ENCODE results near the gene HNRNPA3. TPM values are rescaled to one million over a fixed set of nuclear protein-coding genes. Genes with fewer than 3 reads are reported as not detected.

The HNRNPA3 gene
- total and polyA plus RNA-seq, 2 of the 13 experiments (the other 11 are each of a cell fraction or from before 2014, with no cell fraction given) = 73.3 to 97.7 TPM

DNA sequence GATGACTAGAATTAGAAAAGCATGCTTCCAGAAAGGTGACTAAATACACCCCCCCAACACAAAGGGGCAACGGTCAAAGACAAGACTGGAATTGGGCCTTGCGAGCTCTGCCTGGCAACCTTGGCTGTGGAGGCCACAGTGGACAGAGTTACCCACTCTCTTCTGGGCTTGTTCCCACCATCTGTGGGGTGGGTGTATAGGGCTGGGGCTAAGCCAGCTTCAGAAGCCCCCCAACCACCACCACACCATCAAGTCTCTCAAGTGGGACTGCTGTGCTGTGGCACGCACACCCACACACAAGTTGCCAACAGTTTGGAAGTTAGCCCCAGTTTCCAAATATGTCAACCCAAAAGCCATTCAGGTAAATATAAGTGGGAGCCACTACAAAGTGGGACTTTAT is 44.1 kb downstream of the HNRNPA3 start (continued):
- TF ChIP-seq GATAD2A (CRISPR knock-in tag; IDR thresholded peaks at IDR 0.05) (no peak; the same call in 1 of the 2 replicates), KDM6A (CRISPR knock-in tag; IDR thresholded peaks at IDR 0.05; ENCODE audit: low read depth) (no peak), POLR2G (IDR thresholded peaks at IDR 0.05; ENCODE audit: low read depth, low read length) (no peak), MATR3 (CRISPR knock-in tag; IDR thresholded peaks at IDR 0.05) (no peak)
- TF ChIP-seq, protein P1, sequence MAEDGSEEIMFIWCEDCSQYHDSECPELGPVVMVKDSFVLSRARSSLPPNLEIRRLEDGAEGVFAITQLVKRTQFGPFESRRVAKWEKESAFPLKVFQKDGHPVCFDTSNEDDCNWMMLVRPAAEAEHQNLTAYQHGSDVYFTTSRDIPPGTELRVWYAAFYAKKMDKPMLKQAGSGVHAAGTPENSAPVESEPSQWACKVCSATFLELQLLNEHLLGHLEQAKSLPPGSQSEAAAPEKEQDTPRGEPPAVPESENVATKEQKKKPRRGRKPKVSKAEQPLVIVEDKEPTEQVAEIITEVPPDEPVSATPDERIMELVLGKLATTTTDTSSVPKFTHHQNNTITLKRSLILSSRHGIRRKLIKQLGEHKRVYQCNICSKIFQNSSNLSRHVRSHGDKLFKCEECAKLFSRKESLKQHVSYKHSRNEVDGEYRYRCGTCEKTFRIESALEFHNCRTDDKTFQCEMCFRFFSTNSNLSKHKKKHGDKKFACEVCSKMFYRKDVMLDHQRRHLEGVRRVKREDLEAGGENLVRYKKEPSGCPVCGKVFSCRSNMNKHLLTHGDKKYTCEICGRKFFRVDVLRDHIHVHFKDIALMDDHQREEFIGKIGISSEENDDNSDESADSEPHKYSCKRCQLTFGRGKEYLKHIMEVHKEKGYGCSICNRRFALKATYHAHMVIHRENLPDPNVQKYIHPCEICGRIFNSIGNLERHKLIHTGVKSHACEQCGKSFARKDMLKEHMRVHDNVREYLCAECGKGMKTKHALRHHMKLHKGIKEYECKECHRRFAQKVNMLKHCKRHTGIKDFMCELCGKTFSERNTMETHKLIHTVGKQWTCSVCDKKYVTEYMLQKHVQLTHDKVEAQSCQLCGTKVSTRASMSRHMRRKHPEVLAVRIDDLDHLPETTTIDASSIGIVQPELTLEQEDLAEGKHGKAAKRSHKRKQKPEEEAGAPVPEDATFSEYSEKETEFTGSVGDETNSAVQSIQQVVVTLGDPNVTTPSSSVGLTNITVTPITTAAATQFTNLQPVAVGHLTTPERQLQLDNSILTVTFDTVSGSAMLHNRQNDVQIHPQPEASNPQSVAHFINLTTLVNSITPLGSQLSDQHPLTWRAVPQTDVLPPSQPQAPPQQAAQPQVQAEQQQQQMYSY (CRISPR knock-in tag; IDR thresholded peaks at IDR 0.05) = no peak
- TF ChIP-seq, protein P2, sequence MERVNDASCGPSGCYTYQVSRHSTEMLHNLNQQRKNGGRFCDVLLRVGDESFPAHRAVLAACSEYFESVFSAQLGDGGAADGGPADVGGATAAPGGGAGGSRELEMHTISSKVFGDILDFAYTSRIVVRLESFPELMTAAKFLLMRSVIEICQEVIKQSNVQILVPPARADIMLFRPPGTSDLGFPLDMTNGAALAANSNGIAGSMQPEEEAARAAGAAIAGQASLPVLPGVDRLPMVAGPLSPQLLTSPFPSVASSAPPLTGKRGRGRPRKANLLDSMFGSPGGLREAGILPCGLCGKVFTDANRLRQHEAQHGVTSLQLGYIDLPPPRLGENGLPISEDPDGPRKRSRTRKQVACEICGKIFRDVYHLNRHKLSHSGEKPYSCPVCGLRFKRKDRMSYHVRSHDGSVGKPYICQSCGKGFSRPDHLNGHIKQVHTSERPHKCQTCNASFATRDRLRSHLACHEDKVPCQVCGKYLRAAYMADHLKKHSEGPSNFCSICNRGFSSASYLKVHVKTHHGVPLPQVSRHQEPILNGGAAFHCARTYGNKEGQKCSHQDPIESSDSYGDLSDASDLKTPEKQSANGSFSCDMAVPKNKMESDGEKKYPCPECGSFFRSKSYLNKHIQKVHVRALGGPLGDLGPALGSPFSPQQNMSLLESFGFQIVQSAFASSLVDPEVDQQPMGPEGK (CRISPR knock-in tag; IDR thresholded peaks at IDR 0.05) = peak; percentile 52
- TF ChIP-seq, protein P3, sequence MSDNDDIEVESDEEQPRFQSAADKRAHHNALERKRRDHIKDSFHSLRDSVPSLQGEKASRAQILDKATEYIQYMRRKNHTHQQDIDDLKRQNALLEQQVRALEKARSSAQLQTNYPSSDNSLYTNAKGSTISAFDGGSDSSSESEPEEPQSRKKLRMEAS (IDR thresholded peaks at IDR 0.05) = no peak
- TF ChIP-seq, protein P4, sequence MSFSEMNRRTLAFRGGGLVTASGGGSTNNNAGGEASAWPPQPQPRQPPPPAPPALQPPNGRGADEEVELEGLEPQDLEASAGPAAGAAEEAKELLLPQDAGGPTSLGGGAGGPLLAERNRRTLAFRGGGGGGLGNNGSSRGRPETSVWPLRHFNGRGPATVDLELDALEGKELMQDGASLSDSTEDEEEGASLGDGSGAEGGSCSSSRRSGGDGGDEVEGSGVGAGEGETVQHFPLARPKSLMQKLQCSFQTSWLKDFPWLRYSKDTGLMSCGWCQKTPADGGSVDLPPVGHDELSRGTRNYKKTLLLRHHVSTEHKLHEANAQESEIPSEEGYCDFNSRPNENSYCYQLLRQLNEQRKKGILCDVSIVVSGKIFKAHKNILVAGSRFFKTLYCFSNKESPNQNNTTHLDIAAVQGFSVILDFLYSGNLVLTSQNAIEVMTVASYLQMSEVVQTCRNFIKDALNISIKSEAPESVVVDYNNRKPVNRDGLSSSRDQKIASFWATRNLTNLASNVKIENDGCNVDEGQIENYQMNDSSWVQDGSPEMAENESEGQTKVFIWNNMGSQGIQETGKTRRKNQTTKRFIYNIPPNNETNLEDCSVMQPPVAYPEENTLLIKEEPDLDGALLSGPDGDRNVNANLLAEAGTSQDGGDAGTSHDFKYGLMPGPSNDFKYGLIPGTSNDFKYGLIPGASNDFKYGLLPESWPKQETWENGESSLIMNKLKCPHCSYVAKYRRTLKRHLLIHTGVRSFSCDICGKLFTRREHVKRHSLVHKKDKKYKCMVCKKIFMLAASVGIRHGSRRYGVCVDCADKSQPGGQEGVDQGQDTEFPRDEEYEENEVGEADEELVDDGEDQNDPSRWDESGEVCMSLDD (CRISPR knock-in tag; IDR thresholded peaks at IDR 0.05; ENCODE audit: borderline replicate concordance) = no peak
- TF ChIP-seq, protein P5, sequence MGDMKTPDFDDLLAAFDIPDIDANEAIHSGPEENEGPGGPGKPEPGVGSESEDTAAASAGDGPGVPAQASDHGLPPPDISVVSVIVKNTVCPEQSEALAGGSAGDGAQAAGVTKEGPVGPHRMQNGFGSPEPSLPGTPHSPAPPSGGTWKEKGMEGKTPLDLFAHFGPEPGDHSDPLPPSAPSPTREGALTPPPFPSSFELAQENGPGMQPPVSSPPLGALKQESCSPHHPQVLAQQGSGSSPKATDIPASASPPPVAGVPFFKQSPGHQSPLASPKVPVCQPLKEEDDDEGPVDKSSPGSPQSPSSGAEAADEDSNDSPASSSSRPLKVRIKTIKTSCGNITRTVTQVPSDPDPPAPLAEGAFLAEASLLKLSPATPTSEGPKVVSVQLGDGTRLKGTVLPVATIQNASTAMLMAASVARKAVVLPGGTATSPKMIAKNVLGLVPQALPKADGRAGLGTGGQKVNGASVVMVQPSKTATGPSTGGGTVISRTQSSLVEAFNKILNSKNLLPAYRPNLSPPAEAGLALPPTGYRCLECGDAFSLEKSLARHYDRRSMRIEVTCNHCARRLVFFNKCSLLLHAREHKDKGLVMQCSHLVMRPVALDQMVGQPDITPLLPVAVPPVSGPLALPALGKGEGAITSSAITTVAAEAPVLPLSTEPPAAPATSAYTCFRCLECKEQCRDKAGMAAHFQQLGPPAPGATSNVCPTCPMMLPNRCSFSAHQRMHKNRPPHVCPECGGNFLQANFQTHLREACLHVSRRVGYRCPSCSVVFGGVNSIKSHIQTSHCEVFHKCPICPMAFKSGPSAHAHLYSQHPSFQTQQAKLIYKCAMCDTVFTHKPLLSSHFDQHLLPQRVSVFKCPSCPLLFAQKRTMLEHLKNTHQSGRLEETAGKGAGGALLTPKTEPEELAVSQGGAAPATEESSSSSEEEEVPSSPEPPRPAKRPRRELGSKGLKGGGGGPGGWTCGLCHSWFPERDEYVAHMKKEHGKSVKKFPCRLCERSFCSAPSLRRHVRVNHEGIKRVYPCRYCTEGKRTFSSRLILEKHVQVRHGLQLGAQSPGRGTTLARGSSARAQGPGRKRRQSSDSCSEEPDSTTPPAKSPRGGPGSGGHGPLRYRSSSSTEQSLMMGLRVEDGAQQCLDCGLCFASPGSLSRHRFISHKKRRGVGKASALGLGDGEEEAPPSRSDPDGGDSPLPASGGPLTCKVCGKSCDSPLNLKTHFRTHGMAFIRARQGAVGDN (CRISPR knock-in tag; IDR thresholded peaks at IDR 0.05) = peak; percentile 28
- TF ChIP-seq, protein P6, sequence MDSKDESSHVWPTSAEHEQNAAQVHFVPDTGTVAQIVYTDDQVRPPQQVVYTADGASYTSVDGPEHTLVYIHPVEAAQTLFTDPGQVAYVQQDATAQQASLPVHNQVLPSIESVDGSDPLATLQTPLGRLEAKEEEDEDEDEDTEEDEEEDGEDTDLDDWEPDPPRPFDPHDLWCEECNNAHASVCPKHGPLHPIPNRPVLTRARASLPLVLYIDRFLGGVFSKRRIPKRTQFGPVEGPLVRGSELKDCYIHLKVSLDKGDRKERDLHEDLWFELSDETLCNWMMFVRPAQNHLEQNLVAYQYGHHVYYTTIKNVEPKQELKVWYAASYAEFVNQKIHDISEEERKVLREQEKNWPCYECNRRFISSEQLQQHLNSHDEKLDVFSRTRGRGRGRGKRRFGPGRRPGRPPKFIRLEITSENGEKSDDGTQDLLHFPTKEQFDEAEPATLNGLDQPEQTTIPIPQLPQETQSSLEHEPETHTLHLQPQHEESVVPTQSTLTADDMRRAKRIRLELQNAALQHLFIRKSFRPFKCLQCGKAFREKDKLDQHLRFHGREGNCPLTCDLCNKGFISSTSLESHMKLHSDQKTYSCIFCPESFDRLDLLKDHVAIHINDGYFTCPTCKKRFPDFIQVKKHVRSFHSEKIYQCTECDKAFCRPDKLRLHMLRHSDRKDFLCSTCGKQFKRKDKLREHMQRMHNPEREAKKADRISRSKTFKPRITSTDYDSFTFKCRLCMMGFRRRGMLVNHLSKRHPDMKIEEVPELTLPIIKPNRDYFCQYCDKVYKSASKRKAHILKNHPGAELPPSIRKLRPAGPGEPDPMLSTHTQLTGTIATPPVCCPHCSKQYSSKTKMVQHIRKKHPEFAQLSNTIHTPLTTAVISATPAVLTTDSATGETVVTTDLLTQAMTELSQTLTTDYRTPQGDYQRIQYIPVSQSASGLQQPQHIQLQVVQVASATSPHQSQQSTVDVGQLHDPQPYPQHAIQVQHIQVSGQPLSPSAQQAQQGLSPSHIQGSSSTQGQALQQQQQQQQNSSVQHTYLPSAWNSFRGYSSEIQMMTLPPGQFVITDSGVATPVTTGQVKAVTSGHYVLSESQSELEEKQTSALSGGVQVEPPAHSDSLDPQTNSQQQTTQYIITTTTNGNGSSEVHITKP (CRISPR knock-in tag; IDR thresholded peaks at IDR 0.05; ENCODE audit: low read depth) = no peak

All from HepG2 (cell line).